MCF 10A (cell line): ENCODE results near the gene GREB1. TPM values are rescaled to one million over a fixed set of nuclear protein-coding genes. Genes with fewer than 3 reads are reported as not detected.

Experiments used
- BruUV-seq: library from RNA; stranded (reverse); fragments of 400-500 nt; replicated peaks from 2 replicates; lab custom pipeline; 2021; lab: Mats Ljungman, UMichigan
- CTCF ChIA-PET: fragments of 300-600 bp; sonication (Branson Sonifier 250); formaldehyde crosslinking; extraction: SDS; loops from one replicate; lab custom pipeline; 2021; ENCODE audit warnings: antibody characterized with exemption, inconsistent platforms; lab: Yijun Ruan, JAX
- POLR2A ChIA-PET: fragments of 300-600, 350-650 bp; sonication (Branson Sonifier 250); formaldehyde crosslinking; extraction: SDS; loops from one replicate; lab custom pipeline; 2020; ENCODE audit warnings: antibody characterized with exemption, inconsistent platforms; lab: Yijun Ruan, JAX
- DNase-seq: peaks from one replicate; pipeline ENCODE4 v3.0.0-alpha.2; 2018; ENCODE audit not compliant: unreplicated experiment
- H3K27ac Mint-ChIP-seq: one replicate; pipeline ENCODE4 v1.8.0; 2022; ENCODE audit warnings: mild to moderate bottlenecking, low read depth, mixed read lengths; ENCODE audit not compliant: unreplicated experiment
- H3K27me3 Mint-ChIP-seq: one replicate; pipeline ENCODE4 v1.8.0; 2022; ENCODE audit warnings: mixed read lengths; ENCODE audit not compliant: insufficient read depth, unreplicated experiment
- H3K36me3 Mint-ChIP-seq: one replicate; pipeline ENCODE4 v1.8.0; 2022; ENCODE audit warnings: mild to moderate bottlenecking, moderate library complexity, mixed read lengths; ENCODE audit not compliant: insufficient read depth, unreplicated experiment
- H3K4me1 Mint-ChIP-seq: one replicate; pipeline ENCODE4 v1.8.0; 2022; ENCODE audit warnings: mixed read lengths; ENCODE audit not compliant: insufficient read depth, unreplicated experiment
- H3K4me3 Mint-ChIP-seq: one replicate; pipeline ENCODE4 v1.8.0; 2022; ENCODE audit warnings: mild to moderate bottlenecking, moderate library complexity, mixed read lengths; ENCODE audit not compliant: unreplicated experiment
- H3K9me3 Mint-ChIP-seq: one replicate; pipeline ENCODE4 v1.8.0; 2022; ENCODE audit warnings: mixed read lengths; ENCODE audit not compliant: unreplicated experiment
- CTCF ChIP-seq: fragments of 200-600 bp; IDR thresholded peaks from one replicate; pipeline ENCODE4 v1.8.0; 2022; ENCODE audit warnings: antibody characterized with exemption, mild to moderate bottlenecking; ENCODE audit not compliant: unreplicated experiment
- intact Hi-C: fragments of 100-400 bp; cut with micrococcal nuclease; formaldehyde crosslinking; loops from 2 replicates; pipeline ENCODE4 v1.14.1; 2022
- total RNA-seq: library from RNA; stranded (reverse); gene quantifications from 2 replicates; pipeline ENCODE4 v1.2.3, GENCODE V29; 2022

GREB1 gene
- total RNA-seq, 1 experiment from 2014 or later, result 1.7 TPM

GRCh38 chr2:11577101-11577883, 43.4 kb downstream of the GREB1 start:
- Mint-ChIP-seq H3K27me3 (no peaks in the 10 kb centered on the region), H3K4me3 (no peak overlapping the region), H3K27ac (no peak overlapping the region), H3K36me3 (no peaks in the 10 kb centered on the region), H3K4me1 (peaks cover 7% of the 10 kb centered on the region), H3K9me3 (no peaks in the 10 kb centered on the region)
- DNase-seq, result no peak
- no peak for TF ChIP-seq CTCF
- ChIA-PET CTCF (interaction anchor here (1.0 to 1.4 kb wide), 2 partner anchors 7 to 98 kb away, joined by 3 to 5 read pairs; no protein-coding TSS in a partner anchor), POLR2A (no interaction called here)
- intact Hi-C loops, result no loop called here
- BruUV-seq, result no TSS peak

- intact Hi-C loops, result no loop called here
- POLR2A ChIA-PET, result no interaction called here
Observed at GRCh38 chr2:11578081-11578948, 44.5 kb downstream of the GREB1 start.

GRCh38 chr2:11578986-11579774, 45.3 kb downstream of the GREB1 start:
- ChIA-PET POLR2A (no interaction called here), CTCF (interaction anchor here (0.8 to 9.6 kb wide), 7 partner anchors 17 to 872 kb away, joined by 3 to 299 read pairs (median 4); a partner anchor contains a TSS)
- Mint-ChIP-seq H3K27ac (no peak overlapping the region), H3K9me3 (no peaks in the 10 kb centered on the region), H3K4me3 (no peak overlapping the region), H3K27me3 (no peaks in the 10 kb centered on the region), H3K4me1 (peaks cover 4% of the 10 kb centered on the region), H3K36me3 (no peaks in the 10 kb centered on the region)
- no TSS peak for BruUV-seq
- intact Hi-C loops, result no loop called here
- DNase-seq, result no peak
- TF ChIP-seq CTCF, result no peak

More at GRCh38 chr2:11578081-11578948, 44.5 kb downstream of the GREB1 start:
- no TSS peak for BruUV-seq
- Mint-ChIP-seq H3K4me3 (no peak overlapping the region), H3K27ac (no peak overlapping the region), H3K36me3 (no peaks in the 10 kb centered on the region), H3K4me1 (peaks cover 3% of the 10 kb centered on the region), H3K9me3 (no peaks in the 10 kb centered on the region), H3K27me3 (no peaks in the 10 kb centered on the region)
- CTCF ChIA-PET, result interaction anchor here (9.6 kb wide), 1 partner anchor 99 kb away, joined by 299 read pairs; no protein-coding TSS in a partner anchor
- no peak for DNase-seq
- TF ChIP-seq CTCF, result no peak
